K562 (cell line): ENCODE data around the gene SLC12A6. TPM values are rescaled to one million over a fixed set of nuclear protein-coding genes. Genes with fewer than 3 reads are reported as not detected.
A peak's percentile ranks its signal among the peaks of the same experiment; 100 is the strongest.

Source experiments
- ARID1B ChIP-seq: fragments of 450-650 bp; IDR thresholded peaks from 2 replicates; pipeline ENCODE4 v1.6.1; 2016; ENCODE audit warnings: antibody characterized with exemption, mild to moderate bottlenecking, inconsistent platforms
- ARNT ChIP-seq, 2 experiments: fragments of 450-650 bp; IDR thresholded peaks; 2 replicates each; pipeline ENCODE4 v1.6.1; 2016; ENCODE audit warnings: mild to moderate bottlenecking in 1 of 2
- BACH1 ChIP-seq: fragments of 200-800 bp; sonication (Bioruptor generic); IDR thresholded peaks from 2 replicates; pipeline ENCODE4 v1.6.1; 2016; ENCODE audit warnings: missing genetic modification characterization, missing compliant biosample characterization
- BRD4 ChIP-seq: fragments of 200-600 bp; sonication (generic); IDR thresholded peaks from 2 replicates; pipeline ENCODE4 v1.6.1; 2017; ENCODE audit warnings: inconsistent platforms
- CHD4 ChIP-seq: fragments of 200-600 bp; sonication (generic); IDR thresholded peaks from 3 replicates; pipeline ENCODE4 v1.6.1; 2012; ENCODE audit warnings: low read depth, mild to moderate bottlenecking, mixed read lengths, low read length, inconsistent platforms; ENCODE audit not compliant: insufficient read depth, insufficient replicate concordance, poor library complexity, severe bottlenecking
- IRF1 ChIP-seq: sonication (generic); formaldehyde crosslinking; IDR thresholded peaks from 2 replicates; pipeline ENCODE4 v1.8.0; 2022; ENCODE audit warnings: missing genetic modification reagents, mild to moderate bottlenecking, borderline replicate concordance
- KDM5B ChIP-seq: fragments of 200-600 bp; sonication (generic); IDR thresholded peaks from 2 replicates; pipeline ENCODE4 v1.6.1; 2012; ENCODE audit warnings: low read depth, mild to moderate bottlenecking, moderate library complexity, low read length, control low read depth, inconsistent platforms; ENCODE audit not compliant: insufficient replicate concordance
- MTA3 ChIP-seq: fragments of 450-650 bp; formaldehyde crosslinking; IDR thresholded peaks from 2 replicates; pipeline ENCODE4 v1.6.1; 2017; ENCODE audit warnings: mild to moderate bottlenecking, borderline replicate concordance
- MXI1 ChIP-seq: IDR thresholded peaks from 2 replicates; pipeline ENCODE4 v1.6.1; 2011; ENCODE audit warnings: low read depth, mild to moderate bottlenecking, improper control_type of control experiment, low read length
- MYBL2 ChIP-seq, 2 experiments: fragments of 450-650 bp in 1 of 2; sonication (generic) in 1 of 2; formaldehyde crosslinking in 1 of 2; IDR thresholded peaks; 2 replicates each; pipeline versions ENCODE4 v1.6.1 to v1.8.1; 2017 to 2022; ENCODE audit warnings: borderline replicate concordance in 1 of 2, inconsistent platforms in 1 of 2, low read depth in 1 of 2, mild to moderate bottlenecking in 1 of 2, missing genetic modification reagents in 1 of 2, moderate library complexity in 1 of 2
- NR1H2 ChIP-seq: sonication (generic); formaldehyde crosslinking; IDR thresholded peaks from 2 replicates; pipeline ENCODE4 v1.4.0; 2020; ENCODE audit warnings: mild to moderate bottlenecking, missing genetic modification reagents
- OTX1 ChIP-seq: fragments of 450-650 bp; formaldehyde crosslinking; IDR thresholded peaks from 2 replicates; pipeline ENCODE4 v1.4.0; 2022; ENCODE audit warnings: mild to moderate bottlenecking
- RBM22 ChIP-seq: fragments of 200-400 bp; formaldehyde crosslinking; IDR thresholded peaks from 2 replicates; pipeline ENCODE4 v1.6.1; 2018; ENCODE audit warnings: low read length, low read depth; ENCODE audit not compliant: poor library complexity, severe bottlenecking
- RBM25 ChIP-seq: fragments of 200-400 bp; formaldehyde crosslinking; IDR thresholded peaks from 2 replicates; pipeline ENCODE4 v1.6.1; 2018; ENCODE audit warnings: low read length, low read depth, moderate library complexity; ENCODE audit not compliant: severe bottlenecking
- SMARCE1 ChIP-seq: fragments of 450-650 bp; IDR thresholded peaks from 2 replicates; pipeline ENCODE4 v1.7.1; 2016; ENCODE audit warnings: mild to moderate bottlenecking
- SOX6 ChIP-seq: fragments of 450-650 bp; IDR thresholded peaks from 2 replicates; pipeline ENCODE4 v1.6.1; 2014; ENCODE audit warnings: mild to moderate bottlenecking
- SRSF1 ChIP-seq: fragments of 200-400 bp; formaldehyde crosslinking; IDR thresholded peaks from 2 replicates; pipeline ENCODE4 v1.6.1; 2017; ENCODE audit warnings: mild to moderate bottlenecking, low read depth, low read length, moderate library complexity
- TOE1 ChIP-seq, 2 experiments: fragments of 450-650 bp in 1 of 2; sonication (generic) in 1 of 2; formaldehyde crosslinking in 1 of 2; IDR thresholded peaks; 2 replicates each; pipeline versions ENCODE4 v1.7.1 to v1.8.0; 2016 to 2022; ENCODE audit warnings: borderline replicate concordance in 2 of 2, mild to moderate bottlenecking in 2 of 2, antibody characterized with exemption in 1 of 2, inconsistent platforms in 1 of 2, low read depth in 1 of 2, missing genetic modification reagents in 1 of 2, moderate library complexity in 1 of 2
- ZBTB17 ChIP-seq: fragments of 450-650 bp; formaldehyde crosslinking; IDR thresholded peaks from 2 replicates; pipeline ENCODE4 v1.4.0; 2020; ENCODE audit warnings: mild to moderate bottlenecking
- ZBTB33 ChIP-seq: sonication (generic); formaldehyde crosslinking; IDR thresholded peaks from 2 replicates; pipeline ENCODE4 v1.8.1; 2023; ENCODE audit warnings: mild to moderate bottlenecking, missing genetic modification reagents
- ZKSCAN8 ChIP-seq: fragments of 200-800 bp; sonication (Bioruptor generic); IDR thresholded peaks from 2 replicates; pipeline ENCODE4 v1.6.1; 2016; ENCODE audit warnings: missing genetic modification characterization, missing compliant biosample characterization
- ZNF121 ChIP-seq: sonication (generic); formaldehyde crosslinking; conservative IDR thresholded peaks from 2 replicates; pipeline ENCODE4 v1.8.0; 2022; ENCODE audit warnings: missing genetic modification reagents
- ZNF347 ChIP-seq: fragments of 450-650 bp; formaldehyde crosslinking; IDR thresholded peaks from 2 replicates; pipeline ENCODE4 v1.4.0; 2020; ENCODE audit warnings: low read depth, mild to moderate bottlenecking, moderate library complexity
- ZNF589 ChIP-seq: fragments of 200-800 bp; sonication (Bioruptor generic); IDR thresholded peaks from 2 replicates; pipeline ENCODE4 v1.6.1; 2016; ENCODE audit warnings: low read depth, missing genetic modification characterization, missing compliant biosample characterization
- ZNF655 ChIP-seq: fragments of 250-450 bp; sonication (Bioruptor Pico); IDR thresholded peaks from 2 replicates; pipeline ENCODE4 v1.5.0; 2021
- ZNF707 ChIP-seq: fragments of 250-450 bp; sonication (Bioruptor Pico); conservative IDR thresholded peaks from 2 replicates; pipeline ENCODE4 v1.8.0; 2022; ENCODE audit warnings: inconsistent platforms, mild to moderate bottlenecking, moderate library complexity
- polyA plus RNA-seq, 8 experiments: library from polyadenylated mRNA; depleted of rRNA in 4 of 8; stranded (reverse) in 5 of 8; unstranded in 3 of 8; fragments of >200 nt; fragmentation: Nextera tagmentation in 2 of 8; fragmentation: Illumina TruSeq in 1 of 8; extraction: Ambion mirVana in 2 of 8; extraction: Trizol in 1 of 8; gene quantifications; 2 replicates each; pipeline versions ENCODE4 v1.2.1 to v1.2.3, GENCODE V29; 2011 to 2014; ENCODE audit warnings: inconsistent platforms in 1 of 8, missing spikeins in 1 of 8
- total RNA-seq, 7 experiments: library from RNA; depleted of rRNA in 6 of 7; stranded (reverse); fragments of >200 nt in 6 of 7; fragmentation: Illumina TruSeq in 2 of 7; extraction: Trizol in 2 of 7; gene quantifications; 2 replicates each; pipeline versions ENCODE4 v1.2.1 to v1.2.3, GENCODE V29; 2011 to 2021; ENCODE audit warnings: low replicate concordance in 1 of 7

Gene SLC12A6
- total and polyA plus RNA-seq, 9 of the 15 experiments (the other 6 are each of a cell fraction or from before 2014, with no cell fraction given), result 1.4 to 16.4 (median 6.7) TPM

- TF ChIP-seq SRSF1 (no peak), RBM22 (no peak), IRF1 (no peak), ZNF589 (no peak), TOE1 (IDR thresholded peaks at IDR 0.05; ENCODE audit: borderline replicate concordance) (no peak), TOE1 (CRISPR knock-in tag; IDR thresholded peaks at IDR 0.05; ENCODE audit: borderline replicate concordance, low read depth) (no peak), BACH1 (no peak), SMARCE1 (peak; percentile 79), ZNF121 (CRISPR knock-in tag) (no peak), ZNF655 (CRISPR knock-in tag) (no peak), SOX6 (peak; percentile 95), NR1H2 (CRISPR knock-in tag) (no peak), ZNF707 (CRISPR knock-in tag) (no peak), ZKSCAN8 (CRISPR knock-in tag) (no peak), ZNF347 (CRISPR knock-in tag) (no peak), ARID1B (peak; percentile 91), ZBTB17 (CRISPR knock-in tag) (no peak), CHD4 (no peak), RBM25 (no peak), KDM5B (no peak), BRD4 (no peak), OTX1 (no peak), ARNT (IDR thresholded peaks at IDR 0.05) (peak in 1 of 2 experiments; percentile 71; a peak in 1 of 4 replicates), MXI1 (no peak), MYBL2 (IDR thresholded peaks at IDR 0.05; ENCODE audit: low read depth) (no peak), MYBL2 (CRISPR knock-in tag; IDR thresholded peaks at IDR 0.05; ENCODE audit: borderline replicate concordance) (no peak), MTA3 (no peak), ZBTB33 (no peak)
Observed at GRCh38 chr15:34331809-34332208, 5.8 kb downstream of the SLC12A6 start (continued).
